T-helper 2 cell treated with Interferon-gamma antibody and Interleukin-4, amounts not matched to agents 100 ng/mL and 5 ng/mL, for 36 hours (primary cell): ENCODE results near the gene NCOA3. TPM values are rescaled to one million over a fixed set of nuclear protein-coding genes. Genes with fewer than 3 reads are reported as not detected.
"Not testable (repeated sequence)": the region's sequence is repeated elsewhere in the genome, so short reads cannot be mapped to it uniquely, and the experiment has no call there.

Source experiments
- intact Hi-C: fragments of 100-400 bp; cut with micrococcal nuclease; formaldehyde crosslinking; loops from one replicate; pipeline ENCODE4 v1.15.1; 2023
- total RNA-seq: library from RNA; stranded (reverse); gene quantifications from 2 replicates; pipeline ENCODE4 v1.2.3, GENCODE V29; 2022

NCOA3 gene
- total RNA-seq = 101 and 104 TPM in 2 replicates

- intact Hi-C loops = loop anchor here (1.0 to 10.0 kb wide), 10 partner anchors 8 to 1543 kb away; partner anchors contain the start of gene CSE1L
Measured at GRCh38 chr20:47501482-47502270, at the start of gene NCOA3. Gene NCOA3, plus strand, starts transcription at chr20:47501887. Its CDS starts 120,361 bp downstream, at chr20:47622248.

DNA sequence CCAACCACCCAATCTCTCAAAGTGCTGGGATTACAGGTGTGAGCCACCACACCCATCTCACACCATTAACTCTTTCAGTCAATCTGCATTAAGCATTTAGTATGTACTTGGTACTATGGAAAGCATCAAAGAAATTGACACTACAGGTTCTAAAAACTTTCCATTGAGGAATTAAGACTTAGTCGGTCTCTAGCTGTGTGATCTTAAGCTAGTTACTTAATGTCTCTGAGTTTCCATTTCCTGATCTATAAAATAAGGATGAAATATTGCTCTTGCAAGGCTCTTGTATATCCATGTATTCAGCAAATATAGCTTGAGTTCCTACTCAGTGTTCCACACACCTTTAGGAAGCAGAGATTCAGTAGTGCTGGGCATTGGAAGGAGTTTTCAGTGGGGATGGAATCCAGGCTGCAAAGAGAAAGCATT, 48.9 kb upstream of the NCOA3 start:
- intact Hi-C loops = loop anchor here (1.0 to 5.0 kb wide), 3 partner anchors 35 to 49 kb away; partner anchors contain the start of gene NCOA3

DNA sequence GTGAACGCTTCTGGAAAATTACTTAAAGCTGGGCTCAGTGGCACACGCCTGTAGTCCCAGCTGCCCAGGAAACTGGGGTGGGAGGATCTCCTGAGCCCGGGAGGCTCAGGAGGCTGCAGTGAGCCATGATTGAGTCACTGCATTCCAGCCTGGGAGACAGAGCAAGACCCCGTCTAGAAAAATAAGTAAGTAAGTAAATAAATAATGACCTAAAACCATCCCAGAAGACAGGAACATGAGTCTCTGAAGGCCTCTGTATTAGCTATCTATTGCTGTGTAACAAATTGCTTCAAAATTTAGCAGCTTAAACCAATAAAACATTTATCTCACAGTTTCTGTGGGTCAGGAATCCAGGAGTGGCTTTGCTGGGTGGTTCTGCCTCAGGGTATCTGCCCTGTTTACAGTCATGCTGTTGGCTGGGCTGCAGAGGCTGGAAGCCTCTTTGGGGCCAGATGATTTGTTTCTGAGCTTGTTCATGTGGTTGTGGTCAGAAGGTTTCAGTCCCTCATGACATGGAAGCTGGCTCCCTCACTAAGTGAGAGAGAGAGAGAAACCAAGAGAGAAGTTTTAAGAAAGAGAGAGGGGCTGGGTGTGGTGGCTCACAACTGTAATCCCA, 48.4 kb upstream of the NCOA3 start:
- intact Hi-C loops = loop anchor here (1.0 to 5.0 kb wide), 3 partner anchors 34 to 48 kb away; partner anchors contain the start of gene NCOA3

- intact Hi-C loops = loop anchor here (5.0 kb wide), 1 partner anchor 37 kb away; no protein-coding TSS in a partner anchor
Measured at GRCh38 chr20:47454298-47455132, 47.2 kb upstream of the NCOA3 start.

DNA sequence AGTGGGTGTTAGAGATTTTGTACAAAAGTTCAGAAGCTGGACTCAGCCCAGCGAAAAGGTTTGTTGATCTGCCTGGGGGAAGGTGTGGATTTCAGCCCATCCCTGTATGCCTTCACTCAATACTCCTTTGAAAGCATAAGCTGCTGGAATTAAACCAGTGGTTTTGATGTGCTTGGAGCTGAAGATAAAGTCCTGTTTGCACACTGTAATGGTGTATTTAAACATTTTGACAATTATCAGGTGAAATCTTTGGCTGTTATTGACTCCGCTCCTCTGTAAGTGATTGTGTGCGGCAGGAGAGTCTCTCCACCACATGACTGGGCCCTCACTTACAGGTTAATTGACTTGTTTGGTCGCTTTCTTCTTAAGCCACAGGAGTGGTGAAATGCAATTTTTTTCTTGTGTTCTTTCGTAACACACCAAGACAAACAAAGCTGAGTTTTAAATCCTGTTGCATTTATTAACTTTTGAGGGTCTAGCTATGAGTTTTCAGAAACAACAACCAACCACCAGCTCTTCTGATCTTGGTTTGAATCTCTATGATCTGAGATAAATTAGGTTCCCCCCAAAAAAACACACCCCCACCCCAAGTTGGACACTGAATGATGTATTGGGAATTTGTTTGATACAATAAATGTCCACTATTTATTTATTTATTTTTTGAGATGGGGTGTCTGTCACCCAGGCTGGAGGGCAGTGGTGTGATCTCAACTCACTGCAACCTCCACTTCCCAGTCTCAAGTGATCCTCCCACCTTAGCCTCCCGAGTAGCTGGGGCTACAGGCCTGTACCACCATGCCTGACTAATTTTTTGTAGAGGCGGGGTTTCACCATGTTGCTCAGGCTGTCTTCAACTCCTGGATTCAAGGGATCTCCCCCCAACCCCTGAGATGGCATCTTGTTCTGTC, 46.3 kb upstream of the NCOA3 start:
- intact Hi-C loops = no loop called here

DNA sequence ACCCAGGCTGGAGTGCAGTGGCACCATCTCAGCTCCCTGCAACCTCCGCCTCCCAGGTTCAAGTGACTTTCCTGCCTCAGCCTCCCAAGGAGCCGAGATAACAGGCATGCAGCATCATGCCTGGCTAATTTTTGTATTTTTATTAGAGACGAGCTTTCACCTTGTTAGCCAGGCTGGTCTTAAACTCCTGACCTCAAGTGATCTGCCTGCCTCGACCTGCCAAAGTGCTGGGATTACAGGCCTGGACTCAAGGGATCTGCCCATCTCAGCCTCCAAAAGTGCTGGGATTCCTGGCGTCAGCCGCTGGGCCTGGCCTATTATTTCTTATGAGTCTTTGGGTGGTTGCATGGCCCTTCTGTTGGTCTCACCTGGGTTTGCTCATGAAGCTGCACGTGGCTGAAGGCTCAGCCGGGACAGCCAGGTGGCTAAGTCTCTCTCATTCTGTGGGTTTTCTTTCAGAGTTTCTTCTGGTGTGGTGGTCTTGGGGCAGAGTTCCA, 45.6 kb upstream of the NCOA3 start:
- intact Hi-C loops = no loop called here

- intact Hi-C loops = loop anchor here (1.0 kb wide), 1 partner anchor 30 kb away; no protein-coding TSS in a partner anchor
Measured at GRCh38 chr20:47456952-47457724, 44.5 kb upstream of the NCOA3 start.

GRCh38 chr20:47458280-47459050, 43.2 kb upstream of the NCOA3 start:
- intact Hi-C loops = not testable (repeated sequence)

DNA sequence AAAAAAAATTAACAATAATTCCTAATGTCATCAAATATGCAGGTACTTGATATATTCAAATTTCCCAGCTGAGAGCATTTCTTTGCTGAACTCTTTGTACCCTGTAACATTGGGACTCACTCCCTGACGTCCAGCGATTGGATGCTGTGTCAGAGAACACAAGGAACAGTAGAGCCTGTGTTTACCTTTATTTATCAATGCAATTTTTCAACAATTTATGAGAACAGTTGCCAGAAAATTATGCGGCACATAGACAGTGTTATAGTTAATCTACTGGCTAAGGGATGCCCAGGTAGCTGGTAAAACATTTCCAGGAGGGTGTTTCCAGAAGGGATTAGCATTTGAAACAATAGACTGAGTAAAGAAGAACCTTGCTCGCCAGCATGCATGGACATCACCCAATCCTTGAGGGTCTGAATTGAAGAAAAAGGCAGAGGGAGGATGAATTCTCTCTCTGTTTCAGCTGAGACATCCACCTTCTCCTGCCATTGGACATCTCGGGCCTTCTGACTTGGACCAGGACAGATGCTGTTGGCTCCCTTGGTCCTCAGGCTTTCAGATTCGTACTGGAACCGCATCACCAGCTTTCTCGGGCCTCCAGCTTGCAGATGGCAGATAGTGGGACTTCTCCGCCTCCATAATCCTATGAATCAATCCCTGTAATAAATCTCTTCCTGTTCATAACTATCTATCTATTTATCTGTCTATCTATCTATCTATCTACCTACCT, 42.2 kb upstream of the NCOA3 start:
- intact Hi-C loops = no loop called here

DNA sequence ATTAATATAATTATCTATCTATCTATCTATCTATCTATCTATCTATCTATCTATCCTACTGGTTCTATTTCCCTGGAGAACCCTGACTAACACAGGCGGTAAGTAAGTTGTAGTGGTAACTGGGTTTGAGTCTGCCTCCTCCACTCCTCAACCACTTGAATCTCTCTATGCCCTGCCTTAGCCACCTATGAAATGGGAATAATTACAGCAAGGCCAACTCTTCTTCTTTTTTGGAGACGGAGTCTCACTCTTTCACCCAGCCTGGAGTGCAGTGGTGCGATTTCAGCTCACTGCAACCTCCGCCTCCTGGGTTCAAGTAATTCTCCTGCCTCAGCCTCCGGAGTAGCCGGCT, 41.0 kb upstream of the NCOA3 start:
- intact Hi-C loops = not testable (repeated sequence)

GRCh38 chr20:47461120-47461685, 40.5 kb upstream of the NCOA3 start:
- intact Hi-C loops = no loop called here

GRCh38 chr20:47461906-47462305, 39.8 kb upstream of the NCOA3 start:
- intact Hi-C loops = not testable (repeated sequence)

- intact Hi-C loops = no loop called here
Measured at GRCh38 chr20:47464380-47465101, 37.1 kb upstream of the NCOA3 start.

GRCh38 chr20:47465335-47466090, 36.2 kb upstream of the NCOA3 start:
- intact Hi-C loops = no loop called here

DNA sequence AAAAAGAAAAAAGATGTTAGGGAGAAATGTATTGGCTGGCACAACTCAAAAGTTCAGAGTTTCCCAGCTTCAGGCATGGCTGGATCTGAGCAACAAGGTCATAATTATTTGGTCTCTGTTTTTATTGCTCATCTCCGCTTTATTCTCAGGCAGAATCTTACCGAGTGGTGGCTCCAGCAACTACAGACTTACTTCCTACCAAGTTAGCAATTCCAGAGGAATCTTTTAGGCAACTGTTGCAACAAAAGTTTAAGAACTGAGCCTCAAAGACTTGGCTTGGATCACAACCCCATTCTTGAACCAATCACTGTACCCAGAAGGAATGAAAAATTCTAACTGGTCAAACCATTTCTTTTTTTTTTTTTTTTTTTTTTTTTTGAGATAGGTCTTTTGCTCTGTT, 35.5 kb upstream of the NCOA3 start:
- intact Hi-C loops = no loop called here

- intact Hi-C loops = no loop called here
Measured at GRCh38 chr20:47466704-47467459, 34.8 kb upstream of the NCOA3 start.
